GM21717 (cell line): ENCODE data around the gene ASB18.

ENCODE experiments used
- ATAC-seq: cut with Tn5 transposase; IDR thresholded peaks from one replicate; pipeline ENCODE4 v1.9.1; 2021; ENCODE audit warnings: mild to moderate bottlenecking, moderate library complexity; ENCODE audit not compliant: unreplicated experiment

Gene ASB18

DNA sequence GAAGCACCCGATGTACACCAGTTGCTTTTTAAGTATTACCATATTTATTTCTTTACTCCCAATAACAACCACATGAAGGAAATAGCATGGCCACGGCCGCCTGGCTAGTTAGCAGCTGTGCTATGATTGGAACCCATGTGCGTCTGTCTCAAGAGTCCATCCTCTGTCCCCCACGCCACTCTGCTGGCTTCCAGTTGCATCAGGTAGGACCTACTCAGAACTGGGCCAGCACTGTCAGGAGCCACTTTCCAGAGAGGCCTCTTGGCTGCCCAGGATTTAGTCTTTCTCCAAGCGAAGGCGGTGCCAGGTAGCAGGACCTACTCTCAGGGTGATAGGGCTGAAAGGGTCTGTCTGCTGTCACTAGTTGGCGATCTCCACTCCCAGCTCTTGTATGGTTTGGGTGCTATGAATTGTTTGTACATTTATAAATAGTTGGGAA is 22.1 kb downstream of the ASB18 start:
- ATAC-seq, result no peak

DNA sequence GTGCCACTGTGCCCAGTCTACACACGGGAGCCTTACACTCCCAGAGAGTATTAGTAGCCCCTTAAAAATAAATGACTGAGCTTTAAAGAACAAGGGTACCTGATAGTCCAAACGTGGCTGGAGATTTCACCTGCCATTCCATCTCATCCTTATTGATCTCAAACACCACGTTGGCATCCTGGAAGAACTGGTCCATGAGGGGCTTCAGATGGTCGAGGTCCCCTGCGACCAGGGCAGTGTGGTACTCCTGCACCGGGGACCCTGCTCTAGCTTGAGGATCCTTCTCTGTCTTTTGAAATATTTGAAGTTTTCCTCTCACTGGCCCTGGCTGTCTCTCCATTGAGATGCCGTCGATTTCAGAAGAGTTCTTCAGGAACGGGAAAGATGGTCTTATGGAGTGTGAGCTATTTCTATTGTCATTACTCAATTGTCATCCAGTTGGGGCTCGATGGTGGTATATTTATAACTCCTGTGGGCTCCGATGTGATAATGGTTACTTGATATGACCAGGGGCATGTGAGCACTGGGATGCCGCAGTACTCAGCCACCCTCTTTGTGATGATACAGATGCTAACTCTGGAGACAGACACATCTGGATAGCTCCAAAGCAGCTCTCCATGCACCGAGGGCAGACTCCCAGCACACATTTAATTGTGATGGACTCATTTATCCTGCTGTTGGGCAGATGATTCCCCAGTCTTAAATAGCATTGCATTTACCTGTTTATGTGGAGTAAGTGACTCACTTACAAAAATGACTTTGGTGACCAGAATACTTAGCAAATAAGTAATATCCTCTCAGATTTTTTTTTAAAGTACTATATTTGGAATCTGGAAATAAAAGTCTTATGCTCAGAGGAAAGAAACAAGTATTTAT is 22.8 kb downstream of the ASB18 start:
- no peak for ATAC-seq

- ATAC-seq, result no peak
These were observed 23.8 kb downstream of the ASB18 start for GRCh38 chr2:236240228-236240990.

DNA sequence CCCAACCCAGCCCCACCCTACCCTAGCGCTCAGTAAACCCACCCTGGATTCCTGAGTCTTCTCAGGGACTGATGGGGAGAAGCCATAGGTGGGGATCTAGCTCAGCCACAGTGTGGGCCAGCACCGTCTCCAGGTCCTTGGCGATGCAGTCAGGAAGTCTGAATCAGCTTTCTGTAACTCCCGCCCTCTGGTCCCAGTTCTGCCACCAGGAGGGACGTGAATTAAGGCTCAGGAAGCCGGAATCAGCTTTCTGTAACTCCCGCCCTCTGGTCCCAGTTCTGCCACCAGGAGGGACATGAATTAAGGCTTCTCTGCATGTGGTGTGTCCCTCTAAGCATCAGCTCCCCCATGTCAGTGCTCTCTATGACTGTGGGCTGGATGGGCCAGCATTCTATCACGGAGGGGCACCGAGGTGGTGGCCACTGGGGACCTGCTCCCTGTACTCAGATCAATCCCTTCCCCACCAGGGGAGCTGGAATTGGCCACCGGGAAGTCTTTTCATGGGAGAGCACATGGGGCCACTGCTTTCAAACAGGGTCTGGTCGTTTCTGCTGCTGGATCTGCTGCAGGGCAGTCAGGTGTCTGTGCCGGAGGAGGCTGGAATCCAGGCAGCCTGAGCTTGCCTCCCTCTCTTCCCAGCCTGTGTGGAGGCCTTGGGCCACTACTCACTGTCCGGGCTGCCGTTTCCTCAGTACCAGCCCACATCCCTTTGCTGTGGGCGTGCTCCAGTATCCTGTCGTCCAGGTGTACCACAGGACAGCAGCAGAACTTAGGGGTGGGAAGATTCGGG is 24.7 kb downstream of the ASB18 start:
- no peak for ATAC-seq

DNA sequence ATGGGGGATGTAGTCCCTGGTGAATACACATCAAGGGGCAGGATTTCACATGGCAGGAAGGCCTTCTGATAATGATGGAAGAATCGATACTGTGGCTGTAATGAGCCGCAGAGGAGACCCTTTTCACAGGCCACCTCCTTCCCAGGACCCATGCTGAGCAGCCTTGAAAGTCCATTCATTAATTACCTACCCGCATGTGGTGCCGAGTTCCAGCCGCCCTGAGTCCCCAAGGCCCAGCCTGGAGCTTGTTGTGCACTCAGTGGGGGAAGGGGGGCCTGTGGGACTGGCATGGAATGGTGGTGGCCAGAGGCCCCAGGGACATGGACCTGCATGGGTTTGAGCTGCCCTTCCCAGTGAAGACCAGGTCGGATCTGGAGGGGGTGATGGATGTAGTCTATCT is 25.5 kb downstream of the ASB18 start:
- no peak for ATAC-seq

DNA sequence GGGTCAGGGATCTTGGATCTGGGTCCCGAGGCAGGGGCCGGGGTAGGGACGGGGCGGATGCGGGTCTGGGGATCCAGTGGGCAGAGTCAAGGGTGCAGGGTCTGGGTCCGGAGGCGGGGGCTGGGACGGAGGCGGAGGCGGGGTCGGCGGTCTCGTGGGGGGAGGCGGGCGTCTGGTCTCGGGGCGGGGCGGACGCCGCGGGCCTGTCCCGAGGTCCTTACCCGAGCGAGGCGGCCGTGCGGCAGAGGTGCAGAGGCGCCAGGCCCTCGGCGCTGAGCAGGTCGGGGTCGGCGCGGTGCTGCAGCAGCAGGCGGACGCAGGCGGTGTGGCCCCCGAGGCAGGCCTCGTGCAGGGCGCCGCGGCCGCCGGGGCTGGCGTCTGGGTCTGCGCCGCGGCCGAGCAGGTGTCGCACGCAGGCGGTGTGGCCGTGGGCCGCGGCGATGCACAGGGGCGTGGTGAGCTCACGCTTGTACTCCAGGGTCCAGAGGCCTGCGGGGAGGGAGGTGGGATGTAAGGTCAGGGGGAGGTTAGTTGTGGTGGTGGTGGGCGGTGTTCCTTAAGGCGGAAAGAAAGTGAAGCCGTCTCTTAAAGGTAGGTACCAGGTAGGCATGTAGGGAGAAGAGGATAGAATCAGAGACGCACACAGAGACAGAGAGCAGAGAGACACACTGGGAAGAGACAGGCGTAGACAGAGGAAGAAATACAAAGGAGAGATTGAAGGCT is 26.6 kb downstream of the ASB18 start:
- ATAC-seq, result no peak

DNA sequence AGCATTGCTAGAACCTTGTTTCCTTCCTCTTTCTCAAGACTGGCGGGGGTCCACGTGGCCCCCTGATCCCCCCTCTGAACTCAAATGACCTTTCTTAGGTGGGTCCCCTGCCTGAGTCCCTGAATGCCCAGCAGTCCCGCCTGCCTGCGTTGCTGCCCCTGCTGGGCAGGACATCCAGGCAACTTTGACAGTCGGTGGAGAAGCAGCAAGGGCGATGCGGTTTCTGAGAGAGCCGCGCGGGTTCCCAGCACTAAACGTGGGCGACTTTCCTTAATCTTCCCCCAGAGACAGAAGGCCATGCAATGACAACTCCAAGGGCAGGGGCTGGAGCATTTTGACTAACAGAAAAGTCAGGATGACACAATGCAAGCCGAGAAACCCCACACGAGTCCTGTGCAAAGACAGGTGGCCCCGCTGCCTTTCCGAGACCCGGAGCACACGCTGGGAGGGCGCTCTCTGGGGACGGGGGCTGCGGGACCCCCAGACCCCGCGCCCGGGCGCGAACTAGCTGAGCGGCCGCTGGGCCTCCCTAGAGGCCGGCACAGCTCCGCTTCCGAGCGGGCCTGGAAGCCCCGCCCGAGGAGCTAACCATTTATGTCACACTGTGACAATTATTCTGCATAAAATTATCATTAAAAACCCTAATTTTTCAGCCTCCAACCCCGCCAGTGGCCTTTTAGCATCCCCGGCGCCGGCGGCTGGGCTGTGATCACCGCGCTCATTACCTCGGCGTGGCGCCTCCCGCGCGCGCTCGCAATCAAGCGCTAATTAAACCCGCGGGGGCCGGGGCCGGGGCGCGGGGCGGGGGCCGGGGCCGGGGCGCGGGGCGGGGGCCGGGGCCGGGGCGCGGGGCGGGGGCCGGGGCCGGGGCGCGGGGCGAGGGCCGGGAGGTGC is 27.4 kb downstream of the ASB18 start:
- ATAC-seq, result no peak

- no peak for ATAC-seq
These were observed 35.0 kb downstream of the ASB18 start for GRCh38 chr2:236229186-236229585.

DNA sequence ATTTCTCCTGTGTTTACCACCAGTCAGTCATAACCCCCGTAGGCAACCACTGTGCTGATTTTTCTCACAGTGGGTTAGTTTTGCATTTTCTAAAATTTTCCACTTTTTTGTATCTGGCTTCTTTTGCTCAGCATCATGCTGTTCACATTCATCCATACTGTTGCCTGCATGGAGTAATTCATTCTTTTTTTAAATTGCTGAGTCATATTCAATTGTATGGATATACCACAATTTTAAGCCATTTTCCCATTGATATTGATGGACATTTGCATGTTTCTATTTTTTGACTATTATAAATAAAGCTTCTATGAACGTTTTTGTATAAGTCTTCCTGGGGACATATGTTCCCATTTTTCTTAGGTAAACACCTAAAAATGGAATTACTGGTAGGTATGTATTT is 40.5 kb downstream of the ASB18 start:
- no peak for ATAC-seq

DNA sequence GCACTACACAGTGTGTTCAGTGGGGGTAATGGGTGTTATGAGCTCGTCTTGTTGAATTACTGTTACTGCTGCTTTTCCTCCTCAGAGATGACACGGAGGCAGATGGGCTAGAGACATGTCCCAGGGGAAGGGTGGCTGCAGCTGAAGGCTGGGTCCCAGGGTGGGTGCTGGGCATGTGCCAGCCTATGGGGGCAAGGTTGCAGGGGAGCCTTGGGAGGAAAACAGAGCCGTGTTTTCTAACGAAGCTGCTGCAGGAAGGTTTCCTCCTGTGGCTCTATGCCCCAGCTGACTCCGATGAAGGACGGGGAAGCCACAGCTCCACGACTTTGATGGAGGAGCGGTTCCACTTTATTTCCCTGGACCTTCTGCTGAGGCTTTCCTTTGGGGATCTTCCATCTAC is 42.4 kb downstream of the ASB18 start:
- no peak for ATAC-seq

DNA sequence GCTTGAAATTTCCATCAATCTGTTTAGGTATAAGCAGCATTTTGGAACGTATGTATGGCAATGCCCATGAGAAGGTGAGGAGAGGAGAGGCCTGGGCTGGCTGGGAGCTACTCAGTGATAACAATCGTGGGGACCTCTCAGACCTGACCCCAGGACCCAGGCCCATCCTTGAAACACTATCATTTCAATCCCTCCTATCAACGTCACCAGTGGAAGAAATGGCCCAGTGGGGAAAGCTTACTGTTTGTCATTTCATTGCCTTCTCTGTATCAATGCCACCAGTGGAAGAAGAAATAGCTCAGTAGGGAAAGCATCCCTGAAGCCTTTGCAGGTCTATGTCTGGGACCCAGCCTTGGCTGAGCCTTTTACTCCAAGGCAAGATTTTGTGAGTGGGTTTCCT is 44.8 kb downstream of the ASB18 start:
- no peak for ATAC-seq

DNA sequence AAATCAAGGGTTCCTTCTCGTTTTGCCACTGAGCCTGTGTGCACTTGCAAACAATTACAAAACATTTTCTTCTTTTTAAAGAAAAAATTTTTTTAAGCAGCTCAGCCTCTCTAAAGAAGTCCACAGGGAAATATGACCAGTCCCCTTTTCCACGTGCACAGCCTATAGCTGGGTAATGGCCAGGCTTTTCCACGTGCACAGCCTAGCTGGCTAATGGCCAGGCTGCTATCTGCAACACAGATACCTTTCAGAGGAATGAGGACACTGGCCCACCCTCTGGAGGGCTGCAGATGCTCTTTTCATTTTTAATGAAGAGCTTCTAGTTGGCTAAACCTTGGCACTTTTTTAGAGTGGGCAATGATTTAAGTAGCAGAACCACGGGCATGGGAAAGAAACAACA is 46.3 kb downstream of the ASB18 start:
- no peak for ATAC-seq

DNA sequence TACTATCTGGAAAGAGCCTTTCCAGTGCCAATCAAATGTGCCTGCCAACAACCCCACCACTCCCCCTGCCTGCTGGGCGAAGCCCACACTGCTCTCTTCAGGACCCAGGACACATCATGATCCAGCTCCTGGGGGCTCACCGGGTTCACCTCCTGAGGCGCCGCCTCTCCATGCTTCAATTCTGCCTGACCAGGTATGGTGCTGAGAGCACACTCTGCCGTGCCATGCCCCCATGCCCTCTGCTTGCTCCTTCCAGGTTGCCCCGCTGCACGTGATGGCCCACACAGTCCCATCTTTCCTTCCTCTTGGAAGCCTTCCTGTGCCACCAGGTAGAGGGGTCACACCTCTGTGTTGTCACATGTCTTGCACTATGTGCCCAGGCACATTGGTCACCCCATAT is 47.5 kb downstream of the ASB18 start:
- ATAC-seq, result no peak

- ATAC-seq, result no peak
These were observed 48.4 kb downstream of the ASB18 start for GRCh38 chr2:236215761-236216333.

GRCh38 chr2:236215196-236215595 is 49.0 kb downstream of the ASB18 start:
- no peak for ATAC-seq

DNA sequence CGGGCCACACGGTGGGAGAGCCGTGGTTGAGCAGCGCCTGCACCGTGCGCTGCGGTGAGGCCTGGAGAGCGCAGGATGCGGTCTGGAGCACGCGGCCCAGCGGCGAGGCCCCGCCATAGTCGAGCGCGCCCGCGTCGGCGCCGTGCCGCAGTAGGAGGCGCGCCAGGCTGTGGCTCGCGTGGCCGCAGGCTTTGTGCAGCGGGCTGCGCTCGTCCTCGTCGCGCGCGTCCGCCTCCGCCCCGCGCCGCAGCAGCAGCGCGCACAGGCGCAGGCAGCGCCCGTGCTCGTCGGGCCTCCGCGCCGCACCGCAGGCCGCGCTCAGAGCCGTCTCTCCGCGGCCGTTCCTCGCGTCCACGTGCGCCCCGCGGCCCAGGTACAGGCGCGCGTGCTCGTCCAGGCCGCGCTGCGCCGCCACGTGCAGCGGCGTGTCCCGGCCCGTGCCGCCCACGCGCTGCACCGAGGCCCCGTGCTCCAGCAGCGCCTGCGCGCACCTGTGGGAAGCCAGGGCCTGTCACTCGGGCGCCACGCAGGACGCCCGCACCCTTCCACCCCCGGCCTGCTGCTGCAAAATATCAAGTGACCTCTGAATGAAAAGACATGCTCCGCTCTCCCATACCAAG is 49.7 kb downstream of the ASB18 start:
- no peak for ATAC-seq

DNA sequence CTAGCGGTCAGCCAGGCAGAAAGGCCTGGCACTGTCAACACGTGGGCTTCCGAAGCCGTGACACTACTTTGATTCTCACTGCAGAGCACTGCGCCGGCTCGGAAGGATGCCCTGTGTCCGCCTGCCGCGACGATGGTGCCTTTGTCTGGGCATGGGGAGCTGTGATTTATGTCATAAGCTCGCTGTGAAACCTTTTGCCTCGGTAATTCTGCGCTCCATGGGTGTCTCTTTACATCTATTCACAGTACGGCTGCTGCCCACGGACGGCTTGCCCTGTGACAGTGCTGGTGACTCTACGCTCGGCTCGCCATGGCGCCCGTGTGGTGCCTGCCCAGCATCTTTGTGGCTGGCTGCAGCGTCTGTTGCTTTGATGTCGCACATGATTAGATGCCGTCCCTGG is 52.9 kb downstream of the ASB18 start:
- no peak for ATAC-seq

GRCh38 chr2:236210536-236210935 is 53.7 kb downstream of the ASB18 start:
- no peak for ATAC-seq

DNA sequence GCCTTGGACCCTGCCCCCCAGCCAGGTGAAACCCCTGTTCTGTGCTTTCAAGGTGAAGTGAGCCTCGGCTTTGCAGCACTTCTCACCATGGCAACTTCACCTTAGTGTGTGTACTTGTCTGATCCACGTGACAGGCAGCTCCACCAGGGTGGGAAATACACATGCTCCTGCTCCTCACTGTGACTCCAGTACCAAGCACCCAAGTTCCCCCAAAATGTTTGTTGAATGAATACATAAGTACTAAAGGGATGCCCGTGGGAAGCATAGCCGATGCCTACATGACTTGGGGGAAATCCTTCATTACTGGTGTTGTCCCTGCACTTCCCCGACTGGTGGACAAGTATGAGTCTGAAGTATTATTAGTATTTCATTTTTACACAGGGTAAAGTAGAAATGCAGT is 54.2 kb downstream of the ASB18 start:
- ATAC-seq, result no peak
